Calu3 (cell line): ENCODE measurements around the gene CBLN4. TPM values are rescaled to one million over a fixed set of nuclear protein-coding genes. Genes with fewer than 3 reads are reported as not detected.

Experiments
- BruUV-seq: library from RNA; stranded (reverse); fragments of 400-500 nt; replicated peaks from 2 replicates; lab custom pipeline; 2021; lab: Mats Ljungman, UMichigan
- CTCF ChIA-PET: fragments of 300-600 bp; sonication (Branson Sonifier 250); formaldehyde crosslinking; loops from one replicate; lab custom pipeline; 2022; ENCODE audit warnings: antibody characterized with exemption; lab: Charles Lee
- DNase-seq: peaks from one replicate; pipeline ENCODE4 v3.0.0; 2022
- H3K27ac Mint-ChIP-seq: one replicate; pipeline ENCODE4 v1.8.0; 2022; ENCODE audit warnings: mixed read lengths; ENCODE audit not compliant: unreplicated experiment
- H3K27me3 Mint-ChIP-seq: one replicate; pipeline ENCODE4 v1.8.0; 2022; ENCODE audit warnings: mixed read lengths; ENCODE audit not compliant: unreplicated experiment
- H3K36me3 Mint-ChIP-seq: one replicate; pipeline ENCODE4 v1.8.0; 2022; ENCODE audit warnings: mild to moderate bottlenecking, moderate library complexity, mixed read lengths; ENCODE audit not compliant: insufficient read depth, unreplicated experiment
- H3K4me1 Mint-ChIP-seq: one replicate; pipeline ENCODE4 v1.8.0; 2022; ENCODE audit warnings: mild to moderate bottlenecking, low read depth, mixed read lengths; ENCODE audit not compliant: unreplicated experiment
- H3K4me3 Mint-ChIP-seq: one replicate; pipeline ENCODE4 v1.8.0; 2022; ENCODE audit warnings: mild to moderate bottlenecking, low read depth, moderate library complexity, mixed read lengths; ENCODE audit not compliant: unreplicated experiment
- H3K9me3 Mint-ChIP-seq: one replicate; pipeline ENCODE4 v1.8.0; 2022; ENCODE audit warnings: low read depth, mixed read lengths; ENCODE audit not compliant: unreplicated experiment
- CTCF ChIP-seq: fragments of 200-600 bp; IDR thresholded peaks from one replicate; pipeline ENCODE4 v1.8.0; 2022; ENCODE audit warnings: antibody characterized with exemption; ENCODE audit not compliant: unreplicated experiment
- intact Hi-C: fragments of 100-400 bp; cut with micrococcal nuclease; formaldehyde crosslinking; loops from one replicate; pipeline ENCODE4 v1.10.0; 2022; ENCODE audit not compliant: unreplicated experiment
- total RNA-seq: library from RNA; stranded (reverse); gene quantifications from 2 replicates; pipeline ENCODE4 v1.2.3, GENCODE V29; 2022

The CBLN4 gene
- total RNA-seq, 1 experiment from 2014 or later, result not detected

- Mint-ChIP-seq H3K36me3 (no peaks in the 10 kb centered on the region), H3K9me3 (peaks cover 21% of the 10 kb centered on the region), H3K4me3 (no peak overlapping the region), H3K4me1 (no peaks in the 10 kb centered on the region), H3K27me3 (no peaks in the 10 kb centered on the region), H3K27ac (no peak overlapping the region)
- BruUV-seq, result no TSS peak
- intact Hi-C loops, result no loop called here
- no peak for TF ChIP-seq CTCF
- CTCF ChIA-PET, result no interaction called here
- no peak for DNase-seq
Measured at GRCh38 chr20:56018194-56018593, 12.9 kb upstream of the CBLN4 start.

GRCh38 chr20:56017560-56017959 lies 12.2 kb upstream of the CBLN4 start:
- intact Hi-C loops, result no loop called here
- Mint-ChIP-seq H3K4me1 (no peaks in the 10 kb centered on the region), H3K27me3 (no peaks in the 10 kb centered on the region), H3K36me3 (no peaks in the 10 kb centered on the region), H3K4me3 (no peak overlapping the region), H3K27ac (no peak overlapping the region), H3K9me3 (peaks cover 21% of the 10 kb centered on the region)
- TF ChIP-seq CTCF, result no peak
- no peak for DNase-seq
- BruUV-seq, result no TSS peak
- CTCF ChIA-PET, result no interaction called here

DNA sequence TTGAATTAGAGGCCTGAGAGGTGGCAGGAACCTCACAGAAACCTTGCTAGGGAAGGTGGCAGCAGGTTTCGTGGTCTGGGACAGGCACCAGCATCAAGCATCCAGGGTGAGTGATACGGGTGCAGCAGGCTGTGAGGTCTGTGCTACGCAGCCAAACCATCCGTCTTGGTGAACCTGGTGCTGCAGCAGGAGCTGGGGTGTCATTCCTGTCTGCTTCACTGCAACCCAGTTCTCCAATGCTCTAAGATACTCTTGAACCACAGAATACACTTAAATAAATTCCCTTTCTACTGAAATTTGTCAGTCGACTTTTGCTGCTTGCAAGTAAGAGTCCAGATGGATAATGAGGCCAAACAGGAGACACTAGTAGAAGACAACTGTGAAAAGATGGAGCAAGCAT lies 9.7 kb upstream of the CBLN4 start:
- peaks cover 18% of the 10 kb centered on the region for H3K9me3 Mint-ChIP-seq
- intact Hi-C loops, result no loop called here
- DNase-seq, result no peak

GRCh38 chr20:56014151-56014550 lies 8.8 kb upstream of the CBLN4 start:
- no peak for DNase-seq
- Mint-ChIP-seq H3K27ac (no peak overlapping the region), H3K4me1 (no peaks in the 10 kb centered on the region), H3K9me3 (peaks cover 15% of the 10 kb centered on the region), H3K4me3 (no peak overlapping the region), H3K36me3 (no peaks in the 10 kb centered on the region), H3K27me3 (no peaks in the 10 kb centered on the region)
- BruUV-seq, result no TSS peak
- TF ChIP-seq CTCF, result no peak
- intact Hi-C loops, result no loop called here
- CTCF ChIA-PET, result no interaction called here

More for the DNA sequence above, 9.7 kb upstream of the CBLN4 start:
- no peak for TF ChIP-seq CTCF
- Mint-ChIP-seq H3K27ac (no peak overlapping the region), H3K36me3 (no peaks in the 10 kb centered on the region), H3K4me1 (no peaks in the 10 kb centered on the region), H3K4me3 (no peak overlapping the region), H3K27me3 (no peaks in the 10 kb centered on the region)
- CTCF ChIA-PET, result no interaction called here
- BruUV-seq, result no TSS peak
